ENCODE results near the gene KRTAP4-8.
"Not testable (repeated sequence)": the region's sequence is repeated elsewhere in the genome, so short reads cannot be mapped to it uniquely, and the experiment has no call there.

The KRTAP4-8 gene

GRCh38 chr17:41107941-41108450 lies 10.1 kb upstream of the KRTAP4-8 start:
- no peak for DNase-seq

GRCh38 chr17:41105347-41105746 lies 7.4 kb upstream of the KRTAP4-8 start, which contains the start of gene KRTAP4-9:
Gene KRTAP4-9, plus strand, starts transcription at chr17:41105389. Its CDS starts 0 bp downstream, at chr17:41105389.
- DNase-seq = not testable (repeated sequence)

GRCh38 chr17:41104386-41105038 lies 6.6 kb upstream of the KRTAP4-8 start:
- DNase-seq = not testable (repeated sequence)

GRCh38 chr17:41103896-41104295 lies 6.0 kb upstream of the KRTAP4-8 start:
- no peak for DNase-seq

GRCh38 chr17:41101586-41102259 lies 3.8 kb upstream of the KRTAP4-8 start, which contains the start of gene KRTAP4-16:
Gene KRTAP4-16, minus strand, starts transcription at chr17:41102209. Its CDS starts 0 bp downstream, at chr17:41102209.
- no peak for DNase-seq

- not testable (repeated sequence) for DNase-seq
These were observed 1.9 kb upstream of the KRTAP4-8 start for GRCh38 chr17:41099682-41100480.

GRCh38 chr17:41098481-41098880 lies 539 bp upstream of the KRTAP4-8 start:
- DNase-seq = no peak

- DNase-seq = no peak
These were observed 1.9 kb downstream of the KRTAP4-8 start for GRCh38 chr17:41096055-41096454.

- DNase-seq = not testable (repeated sequence)
These were observed 9.1 kb downstream of the KRTAP4-8 start for GRCh38 chr17:41088760-41089352.

- DNase-seq = not testable (repeated sequence)
These were observed 13.7 kb downstream of the KRTAP4-8 start, which contains the start of gene KRTAP4-7 for GRCh38 chr17:41084100-41084856. Gene KRTAP4-7, plus strand, starts transcription at chr17:41084150. Its CDS starts 57 bp downstream, at chr17:41084207.

GRCh38 chr17:41083427-41083826 lies 14.5 kb downstream of the KRTAP4-8 start:
- DNase-seq = not testable (repeated sequence)

- DNase-seq = no peak
These were observed 15.3 kb downstream of the KRTAP4-8 start for GRCh38 chr17:41082626-41083025.

- DNase-seq = no peak
These were observed 21.2 kb downstream of the KRTAP4-8 start for GRCh38 chr17:41076788-41077187.

- DNase-seq = no peak
These were observed 24.3 kb downstream of the KRTAP4-8 start for GRCh38 chr17:41073676-41074075.

GRCh38 chr17:41071606-41072360 lies 26.2 kb downstream of the KRTAP4-8 start:
- no peak for DNase-seq

- no peak for DNase-seq
These were observed 28.9 kb downstream of the KRTAP4-8 start for GRCh38 chr17:41069031-41069430.

GRCh38 chr17:41067281-41067680 lies 30.7 kb downstream of the KRTAP4-8 start:
- no peak for DNase-seq

GRCh38 chr17:41065829-41066624 lies 31.9 kb downstream of the KRTAP4-8 start, which contains the start of gene KRTAP2-4:
Gene KRTAP2-4, minus strand, starts transcription at chr17:41065879. Its CDS starts 34 bp downstream, at chr17:41065845.
- no peak for DNase-seq

GRCh38 chr17:41065016-41065689 lies 32.8 kb downstream of the KRTAP4-8 start:
- DNase-seq = not testable (repeated sequence)
